ENCODE data around the gene P2RY10.

- TF ChIP-seq CTCF (conservative IDR thresholded peaks at IDR 0.05 in 1 of 2, IDR thresholded peaks at IDR 0.05 in 1 of 2; ENCODE audit: extremely low read depth in 1 of 2, insufficient read depth in 1 of 2, low read depth in 1 of 2, low read length in 2 of 2) (no peak), EZH2 (IDR thresholded peaks at IDR 0.05; ENCODE audit: borderline replicate concordance, low read length) (no peak)
Measured at GRCh38 chrX:78960888-78961287, 15.7 kb downstream of the P2RY10 start.

Measured in mammary epithelial cell (primary cell).